GM19395 (cell line): Measurements from ENCODE around the gene MINDY3.
"Not testable (repeated sequence)": the region's sequence is repeated elsewhere in the genome, so short reads cannot be mapped to it uniquely, and the experiment has no call there.

Experiments
- ATAC-seq: cut with Tn5 transposase; IDR thresholded peaks from one replicate; pipeline ENCODE4 v1.9.1; 2021; ENCODE audit warnings: mild to moderate bottlenecking, moderate library complexity; ENCODE audit not compliant: unreplicated experiment

Gene MINDY3

GRCh38 chr10:15857107-15857575 lies 3.2 kb downstream of the MINDY3 start:
- ATAC-seq: no peak

- ATAC-seq: no peak
These were observed 3.8 kb downstream of the MINDY3 start for GRCh38 chr10:15856328-15857015.

- ATAC-seq: no peak
These were observed 6.5 kb downstream of the MINDY3 start for GRCh38 chr10:15853800-15854199.

- ATAC-seq: no peak
These were observed 8.2 kb downstream of the MINDY3 start for GRCh38 chr10:15852111-15852557.

GRCh38 chr10:15850337-15850978 lies 9.8 kb downstream of the MINDY3 start:
- not testable (repeated sequence) for ATAC-seq

- ATAC-seq: no peak
These were observed 11.0 kb downstream of the MINDY3 start for GRCh38 chr10:15849316-15849715.

- no peak for ATAC-seq
These were observed 12.8 kb downstream of the MINDY3 start for GRCh38 chr10:15847481-15847880.

- ATAC-seq: no peak
These were observed 15.8 kb downstream of the MINDY3 start for GRCh38 chr10:15844517-15844916.

- ATAC-seq: no peak
These were observed 16.6 kb downstream of the MINDY3 start for GRCh38 chr10:15843695-15844094.

- no peak for ATAC-seq
These were observed 17.6 kb downstream of the MINDY3 start for GRCh38 chr10:15842556-15843169.

GRCh38 chr10:15841696-15842095 lies 18.6 kb downstream of the MINDY3 start:
- no peak for ATAC-seq

- no peak for ATAC-seq
These were observed 23.5 kb downstream of the MINDY3 start for GRCh38 chr10:15836807-15837206.

GRCh38 chr10:15829495-15829894 lies 30.8 kb downstream of the MINDY3 start:
- ATAC-seq: no peak

- ATAC-seq: peak; percentile 50
These were observed 35.8 kb downstream of the MINDY3 start for GRCh38 chr10:15824498-15824897.

GRCh38 chr10:15822131-15822530 lies 38.2 kb downstream of the MINDY3 start:
- no peak for ATAC-seq

GRCh38 chr10:15821046-15821683 lies 39.1 kb downstream of the MINDY3 start:
- ATAC-seq: no peak

GRCh38 chr10:15817409-15818046 lies 42.8 kb downstream of the MINDY3 start:
- no peak for ATAC-seq

- no peak for ATAC-seq
These were observed 44.9 kb downstream of the MINDY3 start for GRCh38 chr10:15815242-15815885.

- ATAC-seq: no peak
These were observed 45.7 kb downstream of the MINDY3 start for GRCh38 chr10:15814565-15814964.

GRCh38 chr10:15813415-15813814 lies 46.9 kb downstream of the MINDY3 start:
- no peak for ATAC-seq

GRCh38 chr10:15809450-15809849 lies 50.9 kb downstream of the MINDY3 start:
- no peak for ATAC-seq
